Measurements from ENCODE around the gene PREX1. TPM values are rescaled to one million over a fixed set of nuclear protein-coding genes. Genes with fewer than 3 reads are reported as not detected.

The PREX1 gene
- total RNA-seq, 3 donors from 2014 or later, result 9.9 to 14.1 (median 13.5) TPM

DNA sequence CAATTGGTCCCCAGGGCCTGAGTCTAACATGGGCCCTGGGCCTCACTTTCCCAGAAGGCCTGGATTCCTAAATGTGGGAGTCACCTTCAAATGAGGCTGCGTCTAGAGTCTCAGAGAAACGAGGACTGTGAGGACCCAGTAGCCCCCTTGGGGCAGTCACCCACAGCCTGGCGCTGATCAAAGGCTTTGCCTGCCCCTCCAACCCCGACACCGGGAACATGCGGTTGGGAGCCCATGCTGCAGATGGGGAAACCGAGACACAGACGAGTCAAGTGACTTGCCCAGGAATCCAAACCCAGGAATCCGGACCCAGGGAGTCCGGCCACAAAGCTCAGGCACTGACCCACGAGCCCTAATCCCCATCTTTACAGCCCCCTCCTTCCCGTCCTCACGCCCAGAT is 209.7 kb downstream of the PREX1 start:
- DNase-seq (peak in 2 of 3 donors; percentile 15 to 16), ATAC-seq (no peak)
- intact Hi-C loops (cut with DNase I, micrococcal nuclease), result no loop called here
- no peaks in the 10 kb centered on the region for H3K36me3 ChIP-seq (ENCODE audit: low read depth)
- H3K4me3 ChIP-seq, result no peak overlapping the region
- TF ChIP-seq, protein P1, sequence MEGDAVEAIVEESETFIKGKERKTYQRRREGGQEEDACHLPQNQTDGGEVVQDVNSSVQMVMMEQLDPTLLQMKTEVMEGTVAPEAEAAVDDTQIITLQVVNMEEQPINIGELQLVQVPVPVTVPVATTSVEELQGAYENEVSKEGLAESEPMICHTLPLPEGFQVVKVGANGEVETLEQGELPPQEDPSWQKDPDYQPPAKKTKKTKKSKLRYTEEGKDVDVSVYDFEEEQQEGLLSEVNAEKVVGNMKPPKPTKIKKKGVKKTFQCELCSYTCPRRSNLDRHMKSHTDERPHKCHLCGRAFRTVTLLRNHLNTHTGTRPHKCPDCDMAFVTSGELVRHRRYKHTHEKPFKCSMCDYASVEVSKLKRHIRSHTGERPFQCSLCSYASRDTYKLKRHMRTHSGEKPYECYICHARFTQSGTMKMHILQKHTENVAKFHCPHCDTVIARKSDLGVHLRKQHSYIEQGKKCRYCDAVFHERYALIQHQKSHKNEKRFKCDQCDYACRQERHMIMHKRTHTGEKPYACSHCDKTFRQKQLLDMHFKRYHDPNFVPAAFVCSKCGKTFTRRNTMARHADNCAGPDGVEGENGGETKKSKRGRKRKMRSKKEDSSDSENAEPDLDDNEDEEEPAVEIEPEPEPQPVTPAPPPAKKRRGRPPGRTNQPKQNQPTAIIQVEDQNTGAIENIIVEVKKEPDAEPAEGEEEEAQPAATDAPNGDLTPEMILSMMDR (IDR thresholded peaks at IDR 0.05), result no peak
- no peaks in the 10 kb centered on the region for H3K9me3 ChIP-seq
- peaks cover 20% of the 10 kb centered on the region for H3K4me1 ChIP-seq (ENCODE audit: low read depth)

DNA sequence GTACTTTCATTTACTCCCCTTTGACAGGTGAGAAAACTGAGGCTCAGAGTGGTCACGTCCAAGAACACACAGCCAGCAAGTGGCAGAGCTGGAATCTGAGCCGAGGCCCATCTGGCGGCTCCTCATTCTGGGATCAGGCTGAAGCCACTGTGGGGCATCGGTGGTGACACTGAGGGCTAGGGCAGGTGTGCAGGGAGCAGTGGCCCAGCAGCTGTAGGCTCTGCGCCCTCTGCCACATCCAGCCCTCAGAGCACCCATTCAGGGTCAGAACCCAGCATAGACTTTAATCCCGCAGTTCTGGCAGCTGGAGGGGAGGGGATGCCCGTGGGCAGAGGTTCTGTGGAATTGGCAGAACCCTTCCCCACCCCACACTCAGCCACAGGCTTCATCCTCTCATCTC is 210.3 kb downstream of the PREX1 start:
- TF ChIP-seq, protein P1 (IDR thresholded peaks at IDR 0.05), result no peak
- peak in 2 of 3 donors; percentile 0 to 10 for DNase-seq
- intact Hi-C loops (cut with DNase I, micrococcal nuclease), result no loop called here

DNA sequence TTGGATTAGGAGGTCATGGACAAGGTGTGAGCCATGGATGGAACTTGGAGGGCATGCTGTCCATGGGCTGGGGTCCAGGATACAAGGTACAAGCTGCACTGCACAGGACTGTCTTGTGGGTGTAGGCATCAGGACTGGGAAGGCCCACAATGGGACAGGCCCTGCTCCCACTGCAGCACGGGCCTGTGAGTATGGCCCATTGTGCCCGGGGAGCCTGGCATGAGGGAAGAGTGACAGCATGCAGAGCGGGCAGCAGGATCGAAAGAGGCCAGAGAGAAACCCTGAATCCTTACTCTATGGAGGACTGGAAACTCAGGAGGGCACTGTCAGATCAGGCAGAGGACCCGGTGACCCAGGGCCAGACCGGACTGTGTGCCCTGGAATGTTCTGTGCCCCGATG is 211.3 kb downstream of the PREX1 start:
- no peak overlapping the region for H3K4me3 ChIP-seq
- ATAC-seq (no peak), DNase-seq (peak in 2 of 3 donors; percentile 13 to 14)
- no peaks in the 10 kb centered on the region for H3K36me3 ChIP-seq (ENCODE audit: low read depth)
- no peaks in the 10 kb centered on the region for H3K9me3 ChIP-seq
- intact Hi-C loops (cut with DNase I, micrococcal nuclease), result no loop called here
- TF ChIP-seq, protein P1 (IDR thresholded peaks at IDR 0.05), result no peak
- H3K4me1 ChIP-seq (ENCODE audit: low read depth), result peaks cover 18% of the 10 kb centered on the region

More for the DNA sequence above, 210.3 kb downstream of the PREX1 start:
- no peak for ATAC-seq
- Histone ChIP-seq H3K9me3 (no peaks in the 10 kb centered on the region), H3K36me3 (ENCODE audit: low read depth) (no peaks in the 10 kb centered on the region), H3K4me1 (ENCODE audit: low read depth) (peaks cover 20% of the 10 kb centered on the region), H3K4me3 (no peak overlapping the region)

- DNase-seq, result peak in 1 of 3 donors; percentile 5
- intact Hi-C loops (cut with DNase I, micrococcal nuclease), result no loop called here
- no peaks in the 10 kb centered on the region for H3K36me3 ChIP-seq (ENCODE audit: low read depth)
Observed at GRCh38 chr20:48615871-48616270, 211.9 kb downstream of the PREX1 start.

DNA sequence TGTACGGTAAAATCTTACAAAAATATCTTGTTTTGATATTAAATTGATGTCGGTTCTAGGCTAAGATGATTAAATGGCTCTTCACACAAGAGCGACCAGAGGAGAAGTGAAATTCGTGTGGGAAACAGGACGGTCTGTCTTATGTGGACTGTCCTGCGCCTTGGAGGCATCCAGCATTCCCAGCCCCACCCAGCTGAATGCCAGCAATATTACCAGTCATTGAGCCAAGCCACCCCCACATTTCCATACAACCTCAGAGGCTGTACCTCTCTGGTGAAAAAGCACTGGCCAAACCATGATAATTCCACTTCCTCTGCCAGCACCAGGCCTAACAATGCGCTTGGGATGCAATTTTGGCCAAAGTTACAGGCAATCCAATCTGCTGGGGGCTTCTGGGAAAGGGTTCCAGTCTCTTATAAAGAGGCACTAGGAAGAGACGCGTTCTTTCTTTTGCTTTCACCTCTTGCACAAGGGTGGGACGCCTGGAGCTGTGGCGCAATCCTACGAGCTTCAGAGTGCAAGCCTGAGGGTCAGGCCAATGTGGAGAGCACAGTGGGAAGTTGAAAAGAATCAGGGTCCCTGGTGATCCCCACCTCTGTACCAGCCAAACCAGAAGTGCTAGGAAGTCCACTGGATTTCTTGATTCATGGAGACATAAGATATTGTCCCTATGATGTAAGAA is 213.1 kb downstream of the PREX1 start:
- TF ChIP-seq, protein P1 (IDR thresholded peaks at IDR 0.05), result no peak
- Histone ChIP-seq H3K36me3 (ENCODE audit: low read depth) (no peaks in the 10 kb centered on the region), H3K9me3 (no peaks in the 10 kb centered on the region), H3K4me3 (no peak overlapping the region), H3K4me1 (ENCODE audit: low read depth) (peaks cover under 1% of the 10 kb centered on the region)
- intact Hi-C loops (cut with DNase I, micrococcal nuclease), result no loop called here
- peak in 1 of 3 donors; percentile 7 for DNase-seq
- ATAC-seq, result no peak

More at GRCh38 chr20:48615871-48616270, 211.9 kb downstream of the PREX1 start:
- TF ChIP-seq, protein P1 (IDR thresholded peaks at IDR 0.05), result no peak
- peaks cover 11% of the 10 kb centered on the region for H3K4me1 ChIP-seq (ENCODE audit: low read depth)
- H3K9me3 ChIP-seq, result no peaks in the 10 kb centered on the region
- ATAC-seq, result no peak
- no peak overlapping the region for H3K4me3 ChIP-seq

Data from mucosa of descending colon (tissue), 3 donors.